Fibroblast of pulmonary artery (primary cell): Measurements from ENCODE around the gene ADPRHL1.
"Not testable (repeated sequence)": the region's sequence is repeated elsewhere in the genome, so short reads cannot be mapped to it uniquely, and the experiment has no call there.

Experiments
- DNase-seq: peaks from one replicate; pipeline ENCODE4 v3.0.0-alpha.2; 2010; ENCODE audit warnings: low read depth
- H3K4me3 ChIP-seq: replicated peaks from 2 replicates; pipeline ENCODE4 v1.5.1; 2011; ENCODE audit warnings: low read depth, mild to moderate bottlenecking, control low read depth, low read length, moderate library complexity
- CTCF ChIP-seq: IDR thresholded peaks from 2 replicates; pipeline ENCODE4 v1.5.1; 2011; ENCODE audit warnings: mild to moderate bottlenecking, control low read depth, low read length, inconsistent platforms; ENCODE audit errors: missing control alignments

Gene ADPRHL1

GRCh38 chr13:113455384-113455783 is 2.1 kb upstream of the ADPRHL1 start:
- TF ChIP-seq CTCF, result no peak
- no peak overlapping the region for H3K4me3 ChIP-seq
- DNase-seq, result no peak

GRCh38 chr13:113454936-113455335 is 1.6 kb upstream of the ADPRHL1 start:
- no peak for DNase-seq
- no peak for TF ChIP-seq CTCF

GRCh38 chr13:113452466-113452865 is 822 bp downstream of the ADPRHL1 start:
- no peak for DNase-seq
- H3K4me3 ChIP-seq, result no peak overlapping the region
- no peak for TF ChIP-seq CTCF

More at GRCh38 chr13:113454936-113455335, 1.6 kb upstream of the ADPRHL1 start:
- H3K4me3 ChIP-seq, result no peak overlapping the region

GRCh38 chr13:113451951-113452421 is 1.3 kb downstream of the ADPRHL1 start:
- DNase-seq, result no peak
- no peak for TF ChIP-seq CTCF

GRCh38 chr13:113450861-113451620 is 2.2 kb downstream of the ADPRHL1 start:
- TF ChIP-seq CTCF, result peak; percentile 7
- not testable (repeated sequence) for H3K4me3 ChIP-seq, DNase-seq

More at GRCh38 chr13:113451951-113452421, 1.3 kb downstream of the ADPRHL1 start:
- H3K4me3 ChIP-seq, result no peak overlapping the region

GRCh38 chr13:113450348-113450744 is 2.9 kb downstream of the ADPRHL1 start:
- not testable (repeated sequence) for DNase-seq

GRCh38 chr13:113449693-113450347 is 3.5 kb downstream of the ADPRHL1 start:
- no peak for TF ChIP-seq CTCF
- no peak for DNase-seq
- no peak overlapping the region for H3K4me3 ChIP-seq

More at GRCh38 chr13:113450348-113450744, 2.9 kb downstream of the ADPRHL1 start:
- H3K4me3 ChIP-seq, result not testable (repeated sequence)
